Measurements from ENCODE around the gene GREB1L. TPM values are rescaled to one million over a fixed set of nuclear protein-coding genes. Genes with fewer than 3 reads are reported as not detected.

GREB1L gene
- total and polyA plus RNA-seq, 2 of the 13 experiments (the other 11 are each of a cell fraction or from before 2014, with no cell fraction given), result 0.17 to 0.66 TPM

DNA sequence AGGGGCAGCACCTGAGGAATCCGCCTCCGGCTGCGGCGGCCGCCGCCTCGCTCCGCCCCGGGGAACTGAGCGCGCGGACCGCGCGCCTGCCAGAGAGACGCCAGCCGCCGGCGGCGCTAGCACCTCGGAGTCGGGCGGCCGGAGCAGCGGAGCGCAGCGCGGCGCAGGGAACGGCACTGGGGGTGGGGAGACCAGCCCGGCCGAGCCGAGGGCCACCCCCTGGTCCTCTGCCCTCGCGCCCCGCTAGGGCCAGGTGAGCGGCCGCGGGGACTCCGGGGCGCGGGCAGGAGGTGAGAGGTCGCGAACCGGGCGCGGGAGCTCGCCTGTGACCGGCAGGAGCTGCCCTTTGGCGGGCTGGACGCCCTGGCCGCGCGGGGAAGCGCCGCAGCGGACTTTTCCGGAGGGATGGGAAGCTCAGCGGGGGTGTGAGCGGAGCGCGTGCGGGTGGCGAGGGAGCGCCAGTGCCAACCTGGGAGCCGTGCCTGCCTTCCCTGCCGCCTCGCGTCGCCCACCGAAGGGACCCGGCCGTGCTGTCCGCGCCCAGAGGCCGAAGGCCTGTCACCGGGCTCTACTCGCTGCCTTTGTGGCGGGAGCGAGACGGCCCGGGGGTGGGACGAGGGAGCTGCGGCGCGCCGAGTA is at the start of gene GREB1L (continued):
- TF ChIP-seq TMF1 (CRISPR knock-in tag; IDR thresholded peaks at IDR 0.05; ENCODE audit: low read depth), result no peak
- no peak for TF ChIP-seq ZNF782 (CRISPR knock-in tag; IDR thresholded peaks at IDR 0.05; ENCODE audit: borderline replicate concordance)

DNA sequence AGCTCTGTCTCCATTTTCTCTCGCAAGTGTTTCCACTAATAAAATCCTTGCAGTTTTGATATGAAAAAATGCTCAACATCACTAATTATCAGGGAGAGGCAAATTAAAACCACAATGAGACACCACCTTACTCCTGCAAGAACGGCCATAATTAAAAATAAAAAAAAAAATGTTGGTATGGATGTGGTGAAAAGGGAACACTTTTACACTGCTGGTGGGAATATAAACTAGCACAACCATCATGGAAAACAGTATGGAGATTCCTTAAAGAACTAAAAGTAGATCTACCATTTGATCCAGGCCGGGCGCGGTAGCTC is 49.8 kb upstream of the GREB1L start:
- Histone ChIP-seq H3K4me2 (ENCODE audit: low read depth, low read length) (no peak overlapping the region), H3K79me2 (ENCODE audit: insufficient read depth, low read length) (no peaks in the 10 kb centered on the region), H3K27ac (ENCODE audit: extremely low read length, insufficient read depth, low read length) (no peak overlapping the region), H3K9ac (ENCODE audit: insufficient read depth, low read depth, low read length) (no peak overlapping the region), H3K36me3 (replicated peaks in 1 of 2; ENCODE audit: control insufficient read depth in 1 of 2, insufficient read depth in 2 of 2, low read length in 2 of 2) (no peaks in the 10 kb centered on the region), H4K20me1 (ENCODE audit: insufficient read depth, low read length) (no peaks in the 10 kb centered on the region), H3K27me3 (ENCODE audit: control insufficient read depth in 1 of 2, insufficient read depth in 2 of 2, low read length in 2 of 2) (no peaks in the 10 kb centered on the region), H2AFZ (ENCODE audit: low read length) (no peak overlapping the region), H3K9me3 (ENCODE audit: low read length) (no peaks in the 10 kb centered on the region), H3K4me1 (ENCODE audit: insufficient read depth, low read length) (no peaks in the 10 kb centered on the region), H3K4me3 (replicated peaks in 1 of 3; ENCODE audit: insufficient read depth in 1 of 3, low read depth in 2 of 3, low read length in 3 of 3) (no peak overlapping the region)
- in situ Hi-C loops (cut with HindIII; ENCODE audit: extremely low pct_ligation_motif_present, low pct_unique_long_range_greater_than_20kb) (loop anchor here (5.0 kb wide), 1 partner anchor 255 kb away; no protein-coding TSS in a partner anchor), intact Hi-C loops (cut with micrococcal nuclease; ENCODE audit: unreplicated experiment) (loop anchor here (10.0 kb wide), 1 partner anchor 603 kb away; no protein-coding TSS in a partner anchor)
- ATAC-seq (no peak), DNase-seq (ENCODE audit: low spot score) (no peak), FAIRE-seq (no peak)
- CTCF ChIA-PET (ENCODE audit: low intra/inter-chr PET ratio, low total read pairs), result no interaction called here
- TF ChIP-seq ZNF674 (CRISPR knock-in tag; IDR thresholded peaks at IDR 0.05; ENCODE audit: low read depth) (no peak), LCORL (IDR thresholded peaks at IDR 0.05) (no peak), LCORL (CRISPR knock-in tag; IDR thresholded peaks at IDR 0.05) (no peak), ZFY (CRISPR knock-in tag; IDR thresholded peaks at IDR 0.05) (no peak), IRF2 (CRISPR knock-in tag; IDR thresholded peaks at IDR 0.05) (no peak), FOSL1 (CRISPR knock-in tag; IDR thresholded peaks at IDR 0.05; ENCODE audit: borderline replicate concordance) (no peak), ZNF724P (CRISPR knock-in tag; IDR thresholded peaks at IDR 0.05; ENCODE audit: borderline replicate concordance) (no peak), ZMYM3 (CRISPR knock-in tag; IDR thresholded peaks at IDR 0.05) (no peak), STAG1 (CRISPR knock-in tag; IDR thresholded peaks at IDR 0.05) (no peak)
- TF ChIP-seq, protein P1, sequence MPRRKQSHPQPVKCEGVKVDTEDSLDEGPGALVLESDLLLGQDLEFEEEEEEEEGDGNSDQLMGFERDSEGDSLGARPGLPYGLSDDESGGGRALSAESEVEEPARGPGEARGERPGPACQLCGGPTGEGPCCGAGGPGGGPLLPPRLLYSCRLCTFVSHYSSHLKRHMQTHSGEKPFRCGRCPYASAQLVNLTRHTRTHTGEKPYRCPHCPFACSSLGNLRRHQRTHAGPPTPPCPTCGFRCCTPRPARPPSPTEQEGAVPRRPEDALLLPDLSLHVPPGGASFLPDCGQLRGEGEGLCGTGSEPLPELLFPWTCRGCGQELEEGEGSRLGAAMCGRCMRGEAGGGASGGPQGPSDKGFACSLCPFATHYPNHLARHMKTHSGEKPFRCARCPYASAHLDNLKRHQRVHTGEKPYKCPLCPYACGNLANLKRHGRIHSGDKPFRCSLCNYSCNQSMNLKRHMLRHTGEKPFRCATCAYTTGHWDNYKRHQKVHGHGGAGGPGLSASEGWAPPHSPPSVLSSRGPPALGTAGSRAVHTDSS (CRISPR knock-in tag; conservative IDR thresholded peaks at IDR 0.05), result no peak
- TF ChIP-seq, protein P2, sequence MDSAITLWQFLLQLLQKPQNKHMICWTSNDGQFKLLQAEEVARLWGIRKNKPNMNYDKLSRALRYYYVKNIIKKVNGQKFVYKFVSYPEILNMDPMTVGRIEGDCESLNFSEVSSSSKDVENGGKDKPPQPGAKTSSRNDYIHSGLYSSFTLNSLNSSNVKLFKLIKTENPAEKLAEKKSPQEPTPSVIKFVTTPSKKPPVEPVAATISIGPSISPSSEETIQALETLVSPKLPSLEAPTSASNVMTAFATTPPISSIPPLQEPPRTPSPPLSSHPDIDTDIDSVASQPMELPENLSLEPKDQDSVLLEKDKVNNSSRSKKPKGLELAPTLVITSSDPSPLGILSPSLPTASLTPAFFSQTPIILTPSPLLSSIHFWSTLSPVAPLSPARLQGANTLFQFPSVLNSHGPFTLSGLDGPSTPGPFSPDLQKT (CRISPR knock-in tag; IDR thresholded peaks at IDR 0.05; ENCODE audit: borderline replicate concordance), result no peak
- whole genome bisulfite sequencing (ENCODE audit: low lambda C conversion rate), result 78% methylated on average over 5 of the region's 5 CpGs
- POLR2A ChIA-PET, result no interaction called here
- BruUV-seq (replicated peaks), result no TSS peak

Data from HepG2 (cell line).